ENCODE measurements around the gene BEST1. TPM values are rescaled to one million over a fixed set of nuclear protein-coding genes. Genes with fewer than 3 reads are reported as not detected.

Gene BEST1
- total RNA-seq, 2 donors from 2014 or later = 0.58 to 0.77 TPM

DNA sequence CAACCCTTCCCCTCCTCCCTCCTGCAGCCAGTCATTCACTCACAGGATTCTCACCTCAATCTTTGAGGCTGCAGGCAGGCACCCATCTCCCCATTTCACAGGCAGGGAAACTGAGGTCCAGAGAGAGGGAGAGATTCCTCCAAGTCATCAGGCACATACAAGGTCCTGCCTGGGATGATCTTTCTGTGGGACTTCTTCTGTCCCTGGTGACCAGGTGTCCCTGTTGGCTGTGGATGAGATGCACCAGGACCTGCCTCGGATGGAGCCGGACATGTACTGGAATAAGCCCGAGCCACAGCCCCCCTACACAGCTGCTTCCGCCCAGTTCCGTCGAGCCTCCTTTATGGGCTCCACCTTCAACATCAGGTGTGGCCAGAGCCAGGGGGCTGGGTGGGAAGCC, 9.5 kb downstream of the BEST1 start:
- Histone ChIP-seq H3K9me3 (no peaks in the 10 kb centered on the region), H3K4me3 (no peak overlapping the region), H3K4me1 (peaks cover 6% of the 10 kb centered on the region), H3K27me3 (no peaks in the 10 kb centered on the region), H3K9ac (ENCODE audit: low read depth in 2 of 2, low read length in 2 of 2) (no peak overlapping the region), H3K27ac (no peak overlapping the region), H3K36me3 (peaks cover 2% of the 10 kb centered on the region)
- intact Hi-C loops (cut with DNase I) = loop anchor here (5.0 kb wide), 1 partner anchor 93 kb away; no protein-coding TSS in a partner anchor
- no peak for DNase-seq
- TF ChIP-seq, protein P1, sequence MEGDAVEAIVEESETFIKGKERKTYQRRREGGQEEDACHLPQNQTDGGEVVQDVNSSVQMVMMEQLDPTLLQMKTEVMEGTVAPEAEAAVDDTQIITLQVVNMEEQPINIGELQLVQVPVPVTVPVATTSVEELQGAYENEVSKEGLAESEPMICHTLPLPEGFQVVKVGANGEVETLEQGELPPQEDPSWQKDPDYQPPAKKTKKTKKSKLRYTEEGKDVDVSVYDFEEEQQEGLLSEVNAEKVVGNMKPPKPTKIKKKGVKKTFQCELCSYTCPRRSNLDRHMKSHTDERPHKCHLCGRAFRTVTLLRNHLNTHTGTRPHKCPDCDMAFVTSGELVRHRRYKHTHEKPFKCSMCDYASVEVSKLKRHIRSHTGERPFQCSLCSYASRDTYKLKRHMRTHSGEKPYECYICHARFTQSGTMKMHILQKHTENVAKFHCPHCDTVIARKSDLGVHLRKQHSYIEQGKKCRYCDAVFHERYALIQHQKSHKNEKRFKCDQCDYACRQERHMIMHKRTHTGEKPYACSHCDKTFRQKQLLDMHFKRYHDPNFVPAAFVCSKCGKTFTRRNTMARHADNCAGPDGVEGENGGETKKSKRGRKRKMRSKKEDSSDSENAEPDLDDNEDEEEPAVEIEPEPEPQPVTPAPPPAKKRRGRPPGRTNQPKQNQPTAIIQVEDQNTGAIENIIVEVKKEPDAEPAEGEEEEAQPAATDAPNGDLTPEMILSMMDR (IDR thresholded peaks at IDR 0.05) = no peak

- TF ChIP-seq, protein P1 (IDR thresholded peaks at IDR 0.05) = no peak
- intact Hi-C loops (cut with DNase I) = loop anchor here (5.0 kb wide), 1 partner anchor 92 kb away; no protein-coding TSS in a partner anchor
- H3K4me3 ChIP-seq = no peak overlapping the region
- no peak for DNase-seq
- H3K27ac ChIP-seq = no peak overlapping the region
- H3K9ac ChIP-seq (ENCODE audit: low read depth in 2 of 2, low read length in 2 of 2) = no peak overlapping the region
- H3K36me3 ChIP-seq = peaks cover 8% of the 10 kb centered on the region
- peaks cover 2% of the 10 kb centered on the region for H3K4me1 ChIP-seq
- H3K9me3 ChIP-seq = no peaks in the 10 kb centered on the region
- no peaks in the 10 kb centered on the region for H3K27me3 ChIP-seq
These were observed 10.4 kb downstream of the BEST1 start for GRCh38 chr11:61960532-61960931.

DNA sequence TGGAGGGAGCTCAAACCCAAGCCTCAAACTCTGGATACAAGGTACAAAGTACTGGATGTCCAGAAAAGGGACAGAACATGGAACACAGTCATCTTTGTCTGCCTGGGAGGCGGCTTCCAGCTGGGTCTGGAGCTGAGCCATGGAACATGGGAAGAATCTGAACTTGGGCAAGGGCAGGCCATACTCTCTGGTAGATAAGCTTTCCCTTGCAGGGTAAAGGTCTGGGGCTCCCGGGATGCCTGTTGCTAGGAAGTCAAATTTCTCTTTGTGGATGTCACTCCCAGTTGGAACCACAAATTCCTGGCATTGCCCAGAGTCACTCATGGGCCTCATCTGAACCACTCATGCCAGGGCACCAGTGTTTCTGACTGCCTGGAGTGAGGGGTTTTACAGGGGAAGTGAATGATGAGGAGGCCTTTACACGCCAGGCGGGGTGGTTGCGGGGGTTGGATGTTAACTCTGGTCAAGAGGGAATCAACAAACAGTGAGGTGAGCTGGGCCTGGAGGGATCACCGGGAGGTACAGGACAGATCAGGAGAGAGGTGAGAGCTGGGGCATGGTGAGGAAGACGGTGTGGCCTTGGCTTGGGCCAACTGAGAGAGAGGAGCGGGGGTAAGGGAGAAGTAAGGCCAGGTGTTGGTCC, 11.5 kb downstream of the BEST1 start:
- peaks cover 8% of the 10 kb centered on the region for H3K36me3 ChIP-seq
- DNase-seq = peak; percentile 53
- TF ChIP-seq, protein P1 (IDR thresholded peaks at IDR 0.05) = no peak
- H3K9me3 ChIP-seq = no peaks in the 10 kb centered on the region
- H3K4me1 ChIP-seq = no peaks in the 10 kb centered on the region
- intact Hi-C loops (cut with DNase I) = loop anchor here (5.0 kb wide), 1 partner anchor 91 kb away; no protein-coding TSS in a partner anchor
- no peak overlapping the region for H3K27ac ChIP-seq
- no peaks in the 10 kb centered on the region for H3K27me3 ChIP-seq
- H3K9ac ChIP-seq (ENCODE audit: low read depth in 2 of 2, low read length in 2 of 2) = no peak overlapping the region
- H3K4me3 ChIP-seq = no peak overlapping the region

DNA sequence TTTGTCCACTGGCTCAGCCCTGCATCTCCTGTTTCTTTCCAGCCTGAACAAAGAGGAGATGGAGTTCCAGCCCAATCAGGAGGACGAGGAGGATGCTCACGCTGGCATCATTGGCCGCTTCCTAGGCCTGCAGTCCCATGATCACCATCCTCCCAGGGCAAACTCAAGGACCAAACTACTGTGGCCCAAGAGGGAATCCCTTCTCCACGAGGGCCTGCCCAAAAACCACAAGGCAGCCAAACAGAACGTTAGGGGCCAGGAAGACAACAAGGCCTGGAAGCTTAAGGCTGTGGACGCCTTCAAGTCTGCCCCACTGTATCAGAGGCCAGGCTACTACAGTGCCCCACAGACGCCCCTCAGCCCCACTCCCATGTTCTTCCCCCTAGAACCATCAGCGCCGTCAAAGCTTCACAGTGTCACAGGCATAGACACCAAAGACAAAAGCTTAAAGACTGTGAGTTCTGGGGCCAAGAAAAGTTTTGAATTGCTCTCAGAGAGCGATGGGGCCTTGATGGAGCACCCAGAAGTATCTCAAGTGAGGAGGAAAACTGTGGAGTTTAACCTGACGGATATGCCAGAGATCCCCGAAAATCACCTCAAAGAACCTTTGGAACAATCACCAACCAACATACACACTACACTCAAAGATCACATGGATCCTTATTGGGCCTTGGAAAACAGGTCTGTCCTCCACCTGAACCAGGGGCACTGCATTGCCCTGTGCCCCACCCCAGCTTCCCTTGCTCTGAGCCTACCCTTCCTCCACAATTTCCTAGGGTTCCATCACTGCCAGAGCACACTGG, 12.3 kb downstream of the BEST1 start:
- H3K9ac ChIP-seq (ENCODE audit: low read depth in 2 of 2, low read length in 2 of 2) = peak overlapping the region; percentile 26 to 28
- H3K27ac ChIP-seq = peak overlapping the region; percentile 98
- intact Hi-C loops (cut with DNase I) = loop anchor here (5.0 kb wide), 1 partner anchor 90 kb away; no protein-coding TSS in a partner anchor
- no peaks in the 10 kb centered on the region for H3K9me3 ChIP-seq
- H3K4me1 ChIP-seq = no peaks in the 10 kb centered on the region
- DNase-seq = no peak
- TF ChIP-seq, protein P1 (IDR thresholded peaks at IDR 0.05) = no peak
- H3K36me3 ChIP-seq = peaks cover 8% of the 10 kb centered on the region
- no peaks in the 10 kb centered on the region for H3K27me3 ChIP-seq
- no peak overlapping the region for H3K4me3 ChIP-seq

- TF ChIP-seq, protein P1 (IDR thresholded peaks at IDR 0.05) = no peak
- DNase-seq = no peak
- Histone ChIP-seq H3K36me3 (peaks cover 8% of the 10 kb centered on the region), H3K4me1 (no peaks in the 10 kb centered on the region), H3K9ac (ENCODE audit: low read depth in 2 of 2, low read length in 2 of 2) (peak overlapping the region; percentile 26 to 28), H3K9me3 (no peaks in the 10 kb centered on the region), H3K27me3 (no peaks in the 10 kb centered on the region), H3K4me3 (no peak overlapping the region), H3K27ac (peak overlapping the region; percentile 98)
- intact Hi-C loops (cut with DNase I) = loop anchor here (5.0 kb wide), 1 partner anchor 89 kb away; no protein-coding TSS in a partner anchor
These were observed 12.8 kb downstream of the BEST1 start for GRCh38 chr11:61963016-61963281.

Measured in colonic mucosa (tissue), 4 donors.